IPS-18a (cell line): ENCODE measurements around the gene ANK3.

ENCODE experiments used
- H3K27ac ChIP-seq: one replicate; pipeline ENCODE4 v1.5.1; 2013; ENCODE audit warnings: low read length
- H3K27me3 ChIP-seq: one replicate; pipeline ENCODE4 v1.6.1; 2013; ENCODE audit warnings: mild to moderate bottlenecking, low read length; ENCODE audit not compliant: control insufficient read depth, insufficient read depth
- H3K36me3 ChIP-seq: one replicate; pipeline ENCODE4 v1.6.1; 2013; ENCODE audit warnings: low read depth, low read length; ENCODE audit not compliant: control insufficient read depth
- H3K4me1 ChIP-seq: one replicate; pipeline ENCODE4 v1.6.1; 2013; ENCODE audit warnings: low read depth, low read length; ENCODE audit not compliant: control insufficient read depth
- H3K4me3 ChIP-seq: one replicate; pipeline ENCODE4 v1.5.1; 2013; ENCODE audit warnings: low read length
- H3K9ac ChIP-seq: one replicate; pipeline ENCODE4 v1.6.1; 2013; ENCODE audit warnings: mild to moderate bottlenecking, low read length, moderate library complexity
- H3K9me3 ChIP-seq: one replicate; pipeline ENCODE4 v1.6.1; 2013; ENCODE audit warnings: low read depth, low read length; ENCODE audit not compliant: control insufficient read depth

The ANK3 gene

DNA sequence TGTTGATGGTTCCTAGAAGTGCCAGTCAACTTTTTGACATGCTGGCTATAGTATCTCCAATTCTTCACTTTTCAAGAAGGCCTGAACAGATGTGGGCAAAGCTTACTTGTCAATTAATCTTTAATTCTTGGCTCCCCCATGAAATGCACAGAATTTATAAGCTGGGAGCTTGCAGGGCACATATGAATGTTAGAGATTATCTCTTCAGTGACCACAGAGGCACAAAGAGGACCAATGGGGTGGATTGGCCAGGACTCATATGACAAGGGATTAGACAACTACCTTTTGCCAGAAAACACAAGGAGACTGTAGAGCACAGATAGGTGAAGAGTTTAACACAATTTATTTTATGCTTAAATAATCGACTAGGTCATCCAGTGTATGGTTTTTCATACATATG, 361.6 kb downstream of the ANK3 start:
- H3K9me3 ChIP-seq, result no peaks in the 10 kb centered on the region
- H3K27ac ChIP-seq, result no peak overlapping the region
- H3K4me1 ChIP-seq, result peaks cover 14% of the 10 kb centered on the region
- H3K4me3 ChIP-seq, result no peak overlapping the region
- H3K36me3 ChIP-seq, result no peaks in the 10 kb centered on the region
- H3K27me3 ChIP-seq, result no peaks in the 10 kb centered on the region
- H3K9ac ChIP-seq, result no peak overlapping the region

GRCh38 chr10:60025279-60025678, 364.4 kb downstream of the ANK3 start:
- no peak overlapping the region for H3K4me3 ChIP-seq
- H3K27me3 ChIP-seq, result no peaks in the 10 kb centered on the region
- H3K36me3 ChIP-seq, result no peaks in the 10 kb centered on the region
- no peak overlapping the region for H3K9ac ChIP-seq
- H3K9me3 ChIP-seq, result no peaks in the 10 kb centered on the region
- H3K4me1 ChIP-seq, result peaks cover 14% of the 10 kb centered on the region
- H3K27ac ChIP-seq, result no peak overlapping the region

DNA sequence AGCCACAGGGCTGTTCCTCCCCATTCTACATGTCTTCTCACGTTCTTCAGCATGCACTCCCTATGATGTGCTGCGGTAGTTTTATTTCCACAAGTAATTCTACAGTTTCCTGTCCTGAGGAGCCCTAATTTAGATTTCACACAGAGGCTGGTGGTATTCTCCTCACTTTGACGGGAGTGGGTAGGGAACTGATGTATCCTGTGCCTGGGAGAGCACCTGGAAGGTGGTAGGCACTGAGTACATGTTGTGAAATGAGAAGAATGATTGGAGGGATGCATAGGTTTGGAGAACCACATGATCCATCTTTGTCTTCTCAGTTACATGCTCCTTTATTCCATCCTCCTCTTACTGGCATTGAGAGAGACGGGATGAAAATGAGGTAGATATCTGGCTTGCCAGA, 365.2 kb downstream of the ANK3 start:
- peaks cover 13% of the 10 kb centered on the region for H3K4me1 ChIP-seq
- H3K9me3 ChIP-seq, result no peaks in the 10 kb centered on the region
- no peak overlapping the region for H3K4me3 ChIP-seq

GRCh38 chr10:60023155-60023877, 366.4 kb downstream of the ANK3 start:
- Histone ChIP-seq H3K4me1 (peaks cover under 1% of the 10 kb centered on the region), H3K27ac (no peak overlapping the region), H3K4me3 (no peak overlapping the region), H3K9me3 (no peaks in the 10 kb centered on the region), H3K36me3 (no peaks in the 10 kb centered on the region), H3K27me3 (no peaks in the 10 kb centered on the region), H3K9ac (no peak overlapping the region)

More for the DNA sequence above, 365.2 kb downstream of the ANK3 start:
- Histone ChIP-seq H3K27me3 (no peaks in the 10 kb centered on the region), H3K36me3 (no peaks in the 10 kb centered on the region), H3K27ac (no peak overlapping the region), H3K9ac (no peak overlapping the region)

DNA sequence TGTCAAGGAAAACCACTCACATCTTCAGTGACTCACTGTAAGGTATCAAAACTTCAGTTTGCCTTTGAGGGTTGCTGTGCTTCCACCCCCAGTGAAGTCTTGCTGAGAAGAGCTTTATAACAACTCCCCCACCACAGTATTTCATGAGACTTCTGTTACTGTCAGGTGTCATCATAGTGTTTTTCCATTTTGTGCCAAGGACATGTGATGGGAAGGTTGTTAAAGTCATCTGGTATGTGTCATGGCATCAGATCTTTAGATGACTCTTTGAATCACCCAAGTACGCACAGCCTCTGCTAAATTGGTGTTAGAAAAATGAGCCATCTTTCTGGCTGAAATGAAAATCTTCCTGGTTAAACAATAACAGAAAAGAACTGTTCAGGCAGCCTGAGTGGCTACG, 368.3 kb downstream of the ANK3 start:
- H3K4me3 ChIP-seq, result no peak overlapping the region
- no peaks in the 10 kb centered on the region for H3K36me3 ChIP-seq
- H3K9me3 ChIP-seq, result no peaks in the 10 kb centered on the region
- no peaks in the 10 kb centered on the region for H3K4me1 ChIP-seq
- H3K27ac ChIP-seq, result no peak overlapping the region
- H3K27me3 ChIP-seq, result no peaks in the 10 kb centered on the region
- H3K9ac ChIP-seq, result no peak overlapping the region

GRCh38 chr10:60016794-60017193, 372.9 kb downstream of the ANK3 start:
- H3K27me3 ChIP-seq, result no peaks in the 10 kb centered on the region
- no peak overlapping the region for H3K27ac ChIP-seq
- H3K4me1 ChIP-seq, result no peaks in the 10 kb centered on the region
- no peaks in the 10 kb centered on the region for H3K36me3 ChIP-seq
- no peak overlapping the region for H3K9ac ChIP-seq
- H3K9me3 ChIP-seq, result no peaks in the 10 kb centered on the region
- H3K4me3 ChIP-seq, result no peak overlapping the region

DNA sequence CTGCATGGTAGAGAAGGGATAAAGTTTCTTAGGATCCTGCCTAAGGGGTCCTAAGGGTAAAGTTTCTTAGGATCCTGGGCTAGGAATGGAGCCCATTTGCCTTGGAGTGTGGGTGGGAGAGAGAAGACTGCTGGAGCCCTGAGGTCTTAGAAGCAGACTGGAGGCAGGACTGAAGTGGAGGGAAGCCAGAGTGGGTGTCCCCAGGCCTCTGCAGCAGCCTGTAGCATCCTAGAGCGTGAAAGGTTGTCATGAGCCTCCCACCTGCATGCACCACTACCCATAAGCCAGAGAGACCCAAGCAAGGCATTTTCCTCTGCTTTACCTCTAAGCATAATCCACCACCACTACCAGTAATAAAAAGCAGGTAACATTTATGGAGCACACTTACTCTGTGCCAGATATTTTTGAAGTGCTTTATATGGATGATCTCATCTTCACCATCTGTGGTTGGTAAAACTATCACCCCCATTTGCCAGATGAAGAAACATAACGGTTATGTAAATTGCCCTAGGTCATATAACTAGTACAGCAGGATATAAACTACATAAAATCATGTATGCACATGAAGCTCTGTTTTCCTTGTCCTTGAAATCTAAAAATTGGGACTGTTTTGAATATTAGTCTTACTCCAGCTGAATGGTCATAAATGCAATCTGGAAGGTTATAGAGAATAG, 379.8 kb downstream of the ANK3 start:
- Histone ChIP-seq H3K9me3 (no peaks in the 10 kb centered on the region), H3K27ac (no peak overlapping the region), H3K36me3 (no peaks in the 10 kb centered on the region), H3K9ac (no peak overlapping the region), H3K4me1 (peaks cover 3% of the 10 kb centered on the region), H3K4me3 (no peak overlapping the region), H3K27me3 (no peaks in the 10 kb centered on the region)

DNA sequence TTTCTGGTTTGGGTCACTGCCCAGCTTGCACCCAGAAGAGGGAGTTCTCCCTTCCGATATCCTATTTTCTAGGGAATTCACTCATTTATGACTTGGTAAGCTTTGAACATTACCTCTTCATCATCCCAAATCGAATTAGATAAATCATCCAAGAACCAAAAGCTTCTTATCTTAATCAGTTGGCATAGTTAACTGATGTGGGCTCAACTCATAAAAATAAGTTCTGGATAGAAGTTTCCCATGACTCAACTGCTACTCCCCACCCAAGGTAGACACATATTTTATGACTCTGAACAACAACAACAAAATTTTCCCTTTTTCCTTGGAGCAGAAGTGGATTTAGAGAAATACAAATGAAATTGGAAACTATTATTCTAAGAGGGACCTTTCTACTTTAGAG, 380.4 kb downstream of the ANK3 start:
- Histone ChIP-seq H3K4me3 (no peak overlapping the region), H3K36me3 (no peaks in the 10 kb centered on the region), H3K27ac (no peak overlapping the region), H3K27me3 (no peaks in the 10 kb centered on the region), H3K4me1 (peaks cover 9% of the 10 kb centered on the region), H3K9me3 (no peaks in the 10 kb centered on the region), H3K9ac (no peak overlapping the region)

- no peak overlapping the region for H3K27ac ChIP-seq
Observed at GRCh38 chr10:60008816-60009215, 380.9 kb downstream of the ANK3 start.

GRCh38 chr10:60006062-60006461, 383.6 kb downstream of the ANK3 start:
- Histone ChIP-seq H3K4me3 (no peak overlapping the region), H3K27ac (no peak overlapping the region), H3K4me1 (peaks cover 32% of the 10 kb centered on the region), H3K9ac (no peak overlapping the region), H3K36me3 (no peaks in the 10 kb centered on the region), H3K27me3 (no peaks in the 10 kb centered on the region), H3K9me3 (no peaks in the 10 kb centered on the region)

More at GRCh38 chr10:60008816-60009215, 380.9 kb downstream of the ANK3 start:
- peaks cover 13% of the 10 kb centered on the region for H3K4me1 ChIP-seq
- H3K9ac ChIP-seq, result no peak overlapping the region
- H3K9me3 ChIP-seq, result no peaks in the 10 kb centered on the region
- H3K27me3 ChIP-seq, result no peaks in the 10 kb centered on the region
- H3K4me3 ChIP-seq, result no peak overlapping the region
- no peaks in the 10 kb centered on the region for H3K36me3 ChIP-seq

DNA sequence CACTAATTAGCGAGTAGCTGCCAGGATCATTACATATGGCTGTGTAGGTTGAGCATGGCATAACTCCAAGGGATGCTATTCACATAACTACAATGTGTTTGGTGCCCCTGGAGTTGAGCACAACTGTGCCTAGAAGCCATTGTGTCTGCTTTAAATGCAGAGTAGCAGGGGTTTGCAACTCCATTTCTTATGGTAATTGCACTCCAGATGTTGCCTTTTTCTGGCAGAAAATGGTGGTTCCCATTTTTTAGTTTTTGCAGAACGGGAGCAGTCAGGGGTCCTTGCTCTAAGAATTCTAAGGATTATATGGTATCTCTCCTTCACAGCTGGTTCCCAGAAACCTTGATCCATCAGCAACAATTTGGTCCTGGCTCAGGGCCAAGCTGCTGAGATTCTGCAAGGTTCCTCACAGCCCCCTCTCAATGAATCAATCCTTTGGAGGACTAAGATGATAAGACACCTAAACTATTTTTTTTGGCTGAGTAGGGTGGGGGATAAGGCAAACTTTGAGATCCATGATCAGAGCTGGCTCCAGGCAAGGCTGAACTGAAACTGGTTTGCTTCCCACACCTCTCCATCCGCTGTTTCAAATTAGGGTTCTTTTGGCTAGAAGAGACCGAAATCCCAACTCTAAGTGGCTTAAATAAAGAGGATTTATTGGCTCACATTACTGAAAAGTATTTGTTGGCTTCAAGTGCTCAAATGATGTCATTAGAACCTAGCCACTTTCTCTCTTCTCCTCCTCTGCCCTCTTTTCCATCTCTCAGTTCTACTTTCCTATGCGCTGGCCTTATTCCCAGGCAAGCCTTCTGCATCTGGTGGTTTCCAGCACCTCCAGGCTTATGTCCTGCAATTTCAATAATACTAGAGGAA, 385.8 kb downstream of the ANK3 start:
- H3K9me3 ChIP-seq, result no peaks in the 10 kb centered on the region
- peak overlapping the region; percentile 41 for H3K27ac ChIP-seq
- no peaks in the 10 kb centered on the region for H3K27me3 ChIP-seq
- H3K4me1 ChIP-seq, result peaks cover 32% of the 10 kb centered on the region
- no peak overlapping the region for H3K9ac ChIP-seq
- no peaks in the 10 kb centered on the region for H3K36me3 ChIP-seq
- peak overlapping the region; percentile 0 for H3K4me3 ChIP-seq
